Spleen (tissue), 7 donors: ENCODE results near the gene KXD1.

Source experiments
- POLR2AphosphoS5 ChIP-seq, 3 donors: sonication (generic); formaldehyde crosslinking; IDR thresholded peaks; one replicate each; pipeline ENCODE4 v1.5.1; 2017; ENCODE audit warnings: antibody characterized with exemption in 3 of 3
- TF ChIP-seq, protein P1 (sequence below), 11 experiments: fragments of 200-600 bp in 7 of 11; fragments of 450-650 bp in 4 of 11; sonication (generic) in 4 of 11; IDR thresholded peaks in 8 of 11; conservative IDR thresholded peaks in 3 of 11; 1 replicate in 7 of 11; 2 replicates in 4 of 11; pipeline versions ENCODE4 v1.4.0 to v1.8.0; 2016 to 2021; ENCODE audit warnings: antibody characterized with exemption in 11 of 11, inconsistent platforms in 4 of 11, mild to moderate bottlenecking in 1 of 11
- donor health status: DM: no; HTN: no; CAD: no; lungs with moderate emphysema.
- donor health status: DM: no; HTN: no; CAD: no.
- donor health status: DM: no; HTN: no; CAD: no.

DNA sequence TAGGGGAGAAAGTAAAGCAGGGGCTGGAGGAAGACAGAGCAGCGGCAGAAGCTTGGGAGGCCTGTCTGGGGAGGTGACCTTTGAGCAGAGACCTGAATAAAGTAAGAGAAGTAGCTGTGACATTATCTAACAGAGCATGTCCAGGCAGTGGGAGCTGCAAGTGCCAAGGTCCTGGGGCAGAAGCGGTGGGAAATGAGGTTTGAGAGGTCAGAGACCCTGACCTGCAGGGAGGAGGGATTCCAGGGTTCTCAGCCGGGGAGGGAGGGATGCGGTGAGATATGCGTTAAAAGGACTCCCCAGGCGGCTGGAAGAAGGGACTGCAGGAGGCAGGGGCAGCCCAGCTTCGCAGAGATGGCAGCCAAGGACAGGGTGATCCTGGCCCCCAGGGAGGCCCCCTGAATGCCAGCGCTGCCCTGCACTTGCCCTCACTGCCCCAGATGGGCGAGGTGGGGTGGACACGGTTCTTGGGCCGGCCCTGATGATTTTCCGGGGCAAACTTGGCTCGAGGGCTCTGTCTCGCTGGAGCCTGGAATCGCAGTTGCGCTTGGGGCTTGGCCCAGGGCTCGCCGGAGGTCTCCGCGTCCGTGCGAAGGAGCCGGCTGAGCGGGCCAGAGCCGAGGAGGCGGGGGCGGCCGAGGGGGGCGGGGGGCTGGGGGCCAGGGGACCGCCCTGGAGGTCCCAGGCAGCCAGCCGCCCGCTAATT lies 45.7 kb downstream of the KXD1 start:
- TF ChIP-seq, protein P1, sequence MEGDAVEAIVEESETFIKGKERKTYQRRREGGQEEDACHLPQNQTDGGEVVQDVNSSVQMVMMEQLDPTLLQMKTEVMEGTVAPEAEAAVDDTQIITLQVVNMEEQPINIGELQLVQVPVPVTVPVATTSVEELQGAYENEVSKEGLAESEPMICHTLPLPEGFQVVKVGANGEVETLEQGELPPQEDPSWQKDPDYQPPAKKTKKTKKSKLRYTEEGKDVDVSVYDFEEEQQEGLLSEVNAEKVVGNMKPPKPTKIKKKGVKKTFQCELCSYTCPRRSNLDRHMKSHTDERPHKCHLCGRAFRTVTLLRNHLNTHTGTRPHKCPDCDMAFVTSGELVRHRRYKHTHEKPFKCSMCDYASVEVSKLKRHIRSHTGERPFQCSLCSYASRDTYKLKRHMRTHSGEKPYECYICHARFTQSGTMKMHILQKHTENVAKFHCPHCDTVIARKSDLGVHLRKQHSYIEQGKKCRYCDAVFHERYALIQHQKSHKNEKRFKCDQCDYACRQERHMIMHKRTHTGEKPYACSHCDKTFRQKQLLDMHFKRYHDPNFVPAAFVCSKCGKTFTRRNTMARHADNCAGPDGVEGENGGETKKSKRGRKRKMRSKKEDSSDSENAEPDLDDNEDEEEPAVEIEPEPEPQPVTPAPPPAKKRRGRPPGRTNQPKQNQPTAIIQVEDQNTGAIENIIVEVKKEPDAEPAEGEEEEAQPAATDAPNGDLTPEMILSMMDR (IDR thresholded peaks at IDR 0.05 in 8 of 11, conservative IDR thresholded peaks at IDR 0.05 in 3 of 11): peak in 3 of 11 experiments; percentile 11 to 25 (median 24)
- TF ChIP-seq POLR2AphosphoS5 (IDR thresholded peaks at IDR 0.05): no peak
